AG08396 (cell line): ENCODE results near the gene DNAAF5.

Experiments used
- DNase-seq: peaks from one replicate; pipeline ENCODE4 v3.0.0; 2012; ENCODE audit warnings: low spot score, mixed read lengths

DNAAF5 gene

GRCh38 chr7:834277-834676, 107.8 kb downstream of the DNAAF5 start:
- DNase-seq: no peak

- no peak for DNase-seq
Measured at GRCh38 chr7:835021-835420, 108.5 kb downstream of the DNAAF5 start.

GRCh38 chr7:835485-836401, 109.2 kb downstream of the DNAAF5 start:
- DNase-seq: no peak
